ENCODE results near the gene SRP68. TPM values are rescaled to one million over a fixed set of nuclear protein-coding genes. Genes with fewer than 3 reads are reported as not detected.
"Not testable (repeated sequence)": the region's sequence is repeated elsewhere in the genome, so short reads cannot be mapped to it uniquely, and the experiment has no call there.

The SRP68 gene
- total and polyA plus RNA-seq, 2 donors from 2014 or later, result 52.7 to 68.1 TPM

- Histone ChIP-seq H3K36me3 (ENCODE audit: control insufficient read depth in 2 of 3, insufficient read depth in 3 of 3, low read length in 3 of 3) (peaks cover 4 to 65% (median 47%) of the 10 kb centered on the region in 3 donors), H3K27ac (ENCODE audit: low read depth in 2 of 2, low read length in 2 of 2) (no peak overlapping the region), H3K9me3 (ENCODE audit: control insufficient read depth in 2 of 3, insufficient read depth in 1 of 3, low read length in 3 of 3) (no peaks in the 10 kb centered on the region), H3K9ac (ENCODE audit: low read length in 3 of 3) (no peak overlapping the region), H3K27me3 (ENCODE audit: control insufficient read depth, insufficient read depth, low read length) (no peaks in the 10 kb centered on the region), H3K4me1 (ENCODE audit: control insufficient read depth in 2 of 3, insufficient read depth in 2 of 3, low read depth in 1 of 3, low read length in 3 of 3) (no peaks in the 10 kb centered on the region), H3K4me3 (ENCODE audit: low read length in 3 of 3) (no peak overlapping the region)
- no peak for FAIRE-seq
- DNase-seq, result no peak
- intact Hi-C loops (cut with DNase I), result no loop called here
- no peak for TF ChIP-seq CTCF (IDR thresholded peaks at IDR 0.05; ENCODE audit: borderline replicate concordance, extremely low read depth, insufficient read depth)
These were observed 8.3 kb downstream of the SRP68 start for GRCh38 chr17:76063875-76064546.

- intact Hi-C loops (cut with DNase I); H3K4me1 ChIP-seq (ENCODE audit: control insufficient read depth in 2 of 3, insufficient read depth in 2 of 3, low read depth in 1 of 3, low read length in 3 of 3); H3K27ac ChIP-seq (ENCODE audit: low read depth in 2 of 2, low read length in 2 of 2); H3K9me3 ChIP-seq (ENCODE audit: control insufficient read depth in 2 of 3, insufficient read depth in 1 of 3, low read length in 3 of 3); H3K27me3 ChIP-seq (ENCODE audit: control insufficient read depth, insufficient read depth, low read length); DNase-seq; FAIRE-seq; H3K9ac ChIP-seq (ENCODE audit: low read length in 3 of 3); H3K4me3 ChIP-seq (ENCODE audit: low read length in 3 of 3): not testable (repeated sequence)
- H3K36me3 ChIP-seq (ENCODE audit: control insufficient read depth in 2 of 3, insufficient read depth in 3 of 3, low read length in 3 of 3), result peaks cover 13 to 54% (median 44%) of the 10 kb centered on the region in 3 donors
These were observed 14.1 kb downstream of the SRP68 start for GRCh38 chr17:76058264-76058663.

- TF ChIP-seq CTCF (IDR thresholded peaks at IDR 0.05; ENCODE audit: borderline replicate concordance, extremely low read depth, insufficient read depth), result no peak
- H3K27ac ChIP-seq (ENCODE audit: low read depth in 2 of 2, low read length in 2 of 2), result no peak overlapping the region
- H3K4me1 ChIP-seq (ENCODE audit: control insufficient read depth in 2 of 3, insufficient read depth in 2 of 3, low read depth in 1 of 3, low read length in 3 of 3), result no peaks in the 10 kb centered on the region
- DNase-seq (no peak), FAIRE-seq (no peak)
- H3K4me3 ChIP-seq (ENCODE audit: low read length in 3 of 3), result no peak overlapping the region
- no peaks in the 10 kb centered on the region for H3K27me3 ChIP-seq (ENCODE audit: control insufficient read depth, insufficient read depth, low read length)
- intact Hi-C loops (cut with DNase I), result no loop called here
- peaks cover 13 to 52% (median 45%) of the 10 kb centered on the region in 3 donors for H3K36me3 ChIP-seq (ENCODE audit: control insufficient read depth in 2 of 3, insufficient read depth in 3 of 3, low read length in 3 of 3)
- no peaks in the 10 kb centered on the region for H3K9me3 ChIP-seq (ENCODE audit: control insufficient read depth in 2 of 3, insufficient read depth in 1 of 3, low read length in 3 of 3)
- no peak overlapping the region for H3K9ac ChIP-seq (ENCODE audit: low read length in 3 of 3)
These were observed 15.4 kb downstream of the SRP68 start for GRCh38 chr17:76056882-76057281.

GRCh38 chr17:76054112-76054476 is 18.2 kb downstream of the SRP68 start:
- DNase-seq, result peak in 1 of 5 donors; percentile 12
- Histone ChIP-seq H3K9ac (ENCODE audit: low read length in 3 of 3) (no peak overlapping the region), H3K4me3 (ENCODE audit: low read length in 3 of 3) (no peak overlapping the region), H3K27ac (ENCODE audit: low read depth in 2 of 2, low read length in 2 of 2) (no peak overlapping the region), H3K27me3 (ENCODE audit: control insufficient read depth, insufficient read depth, low read length) (no peaks in the 10 kb centered on the region), H3K4me1 (ENCODE audit: control insufficient read depth in 2 of 3, insufficient read depth in 2 of 3, low read depth in 1 of 3, low read length in 3 of 3) (peaks cover 0 to 4% (median 2%) of the 10 kb centered on the region in 3 donors), H3K36me3 (ENCODE audit: control insufficient read depth in 2 of 3, insufficient read depth in 3 of 3, low read length in 3 of 3) (peaks cover 14 to 41% (median 36%) of the 10 kb centered on the region in 3 donors), H3K9me3 (ENCODE audit: control insufficient read depth in 2 of 3, insufficient read depth in 1 of 3, low read length in 3 of 3) (no peaks in the 10 kb centered on the region)
- intact Hi-C loops (cut with DNase I), result no loop called here
- FAIRE-seq, result no peak
- TF ChIP-seq CTCF (IDR thresholded peaks at IDR 0.05; ENCODE audit: borderline replicate concordance, extremely low read depth, insufficient read depth), result no peak
